Measurements from ENCODE around the gene NTM. TPM values are rescaled to one million over a fixed set of nuclear protein-coding genes. Genes with fewer than 3 reads are reported as not detected.

NTM gene
- total and polyA plus RNA-seq, 2 of the 8 experiments (the other 6 are each of a cell fraction or from before 2014, with no cell fraction given): 13.4 to 20.0 TPM

DNA sequence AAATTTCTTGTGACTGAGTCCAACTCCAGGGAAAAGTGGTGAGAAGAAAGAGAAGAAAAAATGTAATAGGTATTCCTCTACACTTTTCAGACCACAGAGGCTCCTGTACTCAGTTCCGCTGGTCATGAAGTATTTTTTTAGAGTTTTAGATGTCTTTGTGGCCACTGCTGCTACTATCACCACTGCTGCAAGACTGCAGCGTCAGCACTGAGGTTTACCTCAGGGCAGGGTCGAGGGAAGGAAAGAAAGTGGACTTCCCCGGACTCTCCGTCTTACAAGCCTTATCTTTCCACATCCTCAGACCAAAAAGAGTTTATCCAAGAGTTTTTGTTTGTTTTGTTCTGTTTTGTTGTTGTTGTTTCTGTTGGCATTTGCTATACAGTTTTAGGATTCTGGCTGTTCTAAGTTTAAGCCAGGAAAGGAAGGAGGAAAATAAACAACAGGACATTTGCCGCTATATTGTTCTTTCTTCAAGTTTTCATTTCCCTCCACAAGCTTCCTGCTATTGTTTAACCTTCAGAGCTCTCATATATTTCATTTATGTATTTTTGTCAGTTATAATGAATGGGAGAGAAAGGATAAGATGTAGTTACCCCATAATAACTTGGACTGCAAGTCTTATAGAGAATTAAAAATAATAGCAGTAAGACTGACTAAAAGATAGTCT lies 919.3 kb downstream of the NTM start:
- Histone ChIP-seq H2AFZ (ENCODE audit: low read length) (no peak overlapping the region), H4K20me1 (replicated peaks in 1 of 2; ENCODE audit: control insufficient read depth in 1 of 2, insufficient read depth in 2 of 2, low read length in 2 of 2) (peaks cover 0 to 4% of the 10 kb centered on the region in 2 experiments), H2BK5ac (ENCODE audit: low read depth, low read length) (no peak overlapping the region), H3K4me2 (ENCODE audit: insufficient read depth in 1 of 2, low read depth in 2 of 2, low read length in 2 of 2) (no peak overlapping the region), H3K9me3 (ENCODE audit: insufficient read depth in 2 of 2, low read depth in 1 of 2, low read length in 1 of 2) (no peaks in the 10 kb centered on the region), H2BK12ac (ENCODE audit: low read depth, low read length) (no peak overlapping the region), H3K4ac (replicated peaks; ENCODE audit: insufficient read length, low read depth, low read length) (no peak overlapping the region), H3K4me3 (ENCODE audit: extremely low read depth in 1 of 4, insufficient read depth in 2 of 4, low read depth in 3 of 4, low read length in 4 of 4) (no peak overlapping the region), H2BK15ac (ENCODE audit: low read length) (no peak overlapping the region), H3K18ac (ENCODE audit: extremely low read depth, low read length) (no peak overlapping the region), H3K27me3 (replicated peaks in 1 of 4; ENCODE audit: control insufficient read depth in 3 of 4, extremely low read depth in 1 of 4, insufficient read depth in 3 of 4, low read length in 3 of 4) (no peaks in the 10 kb centered on the region), H4K91ac (replicated peaks; ENCODE audit: insufficient read length, low read length) (no peak overlapping the region), H3K79me2 (ENCODE audit: control insufficient read depth in 1 of 2, insufficient read depth in 2 of 2, low read length in 2 of 2) (no peaks in the 10 kb centered on the region), H3K79me1 (ENCODE audit: low read depth, low read length) (no peaks in the 10 kb centered on the region), H3K36me3 (ENCODE audit: control insufficient read depth in 2 of 4, insufficient read depth in 4 of 4, low read length in 3 of 4) (no peaks in the 10 kb centered on the region), H3K4me1 (replicated peaks in 1 of 4; ENCODE audit: control insufficient read depth in 3 of 4, insufficient read depth in 4 of 4, low read length in 3 of 4) (peaks cover 0 to 4% (median 1%) of the 10 kb centered on the region in 4 experiments; a peak in 1 of 7 replicates), H3K27ac (ENCODE audit: low read depth, low read length) (no peak overlapping the region), H4K5ac (ENCODE audit: insufficient read length, low read depth, low read length) (no peak overlapping the region), H3K23ac (ENCODE audit: insufficient read length) (no peak overlapping the region), H4K8ac (ENCODE audit: extremely low read depth, insufficient read depth, low read length) (no peak overlapping the region), H3K9ac (replicated peaks in 1 of 4; ENCODE audit: extremely low read depth in 1 of 4, low read depth in 3 of 4, low read length in 3 of 4) (no peak overlapping the region), H3K23me2 (ENCODE audit: low read depth, low read length) (no peaks in the 10 kb centered on the region; the same call in 1 of the 2 replicates), H2BK20ac (ENCODE audit: low read length) (no peak overlapping the region), H2AK5ac (ENCODE audit: low read depth, low read length) (no peak overlapping the region), H2BK120ac (replicated peaks; ENCODE audit: low read depth, low read length) (no peak overlapping the region), H3K14ac (ENCODE audit: insufficient read length) (no peak overlapping the region), H3K56ac (replicated peaks; ENCODE audit: insufficient read length, low read depth, low read length) (no peak overlapping the region)
- FAIRE-seq (no peak), DNase-seq (ENCODE audit: low read depth in 1 of 2, low spot score in 2 of 2) (no peak)
- CTCF ChIA-PET (ENCODE audit: partially characterized antibody): interaction anchor here (1.0 to 13.6 kb wide), 3 partner anchors 9 to 21 kb away, joined by 3 to 122 read pairs (median 4); no protein-coding TSS in a partner anchor
- 87% methylated on average over 6 of the region's 6 CpGs; no CpG with 5 or more reads in 1 of the 2 experiments for WGBS, 2 experiments (ENCODE audit: extremely low coverage in 1 of 2, insufficient coverage in 1 of 2, insufficient read length in 1 of 2, insufficient replicate concordance in 2 of 2, low coverage in 1 of 2, low lambda C conversion rate in 2 of 2, missing lambda C conversion rate in 1 of 2)
- POLR2A ChIA-PET (ENCODE audit: partially characterized antibody): no interaction called here
- TF ChIP-seq SIX5 (IDR thresholded peaks at IDR 0.05; ENCODE audit: low read depth, low read length): no peak
